K562 (cell line): ENCODE results near the gene ZNF236. TPM values are rescaled to one million over a fixed set of nuclear protein-coding genes. Genes with fewer than 3 reads are reported as not detected.
"Not testable (repeated sequence)": the region's sequence is repeated elsewhere in the genome, so short reads cannot be mapped to it uniquely, and the experiment has no call there.

Experiments
- ATAC-seq: fragments of 200-7000 bp; cut with Tn5 transposase; 3 replicates; pipeline ENCODE4 v1.9.1; 2020; ENCODE audit warnings: moderate library complexity
- BruUV-seq: library from RNA; stranded (reverse); fragments of 400-500 nt; replicated peaks from 2 replicates; lab custom pipeline; 2021; lab: Mats Ljungman, UMichigan
- CTCF ChIA-PET: fragments of 300-600 bp; formaldehyde crosslinking; extraction: SDS; loops from one replicate; lab custom pipeline; 2021; ENCODE audit warnings: low intra/inter-chr PET ratio; lab: Yijun Ruan, JAX
- POLR2A ChIA-PET: fragments of 300-600, 350-650 bp; sonication (Branson Sonifier 250); formaldehyde crosslinking; extraction: SDS; loops from one replicate; lab custom pipeline; 2021; ENCODE audit warnings: antibody characterized with exemption, inconsistent platforms; lab: Yijun Ruan, JAX
- DNase-seq, 4 experiments: peaks; one replicate each; pipeline versions ENCODE4 v3.0.0 to v3.0.0-alpha.2; 2011 to 2018; ENCODE audit warnings: low spot score in 3 of 4, mixed read lengths in 3 of 4; ENCODE audit errors: extremely low read depth in 1 of 4
- FAIRE-seq: peaks from 2 replicates; lab custom pipeline; 2011; peaks lifted over from hg19 to GRCh38; lab: Jason Lieb, UNC
- H2AFZ ChIP-seq: 2 replicates; pipeline ENCODE4 v1.6.0; 2011; ENCODE audit warnings: low read depth, low read length, control low read depth, inconsistent platforms
- H3K27ac ChIP-seq: fragments of 200-600 bp; 3 replicates; pipeline ENCODE4 v1.8.0; 2011; ENCODE audit warnings: low read depth, mild to moderate bottlenecking, control low read depth, inconsistent platforms, low read length, moderate library complexity, mixed read lengths; ENCODE audit errors: extremely low read depth
- H3K27me3 ChIP-seq, 2 experiments: fragments of 300-600 bp in 1 of 2; 2 replicates in 1 of 2; 3 replicates in 1 of 2; pipeline versions ENCODE4 v1.6.0 to v1.8.0; 2011; ENCODE audit warnings: inconsistent platforms in 2 of 2, low read length in 2 of 2, mild to moderate bottlenecking in 1 of 2, mixed read lengths in 1 of 2, moderate library complexity in 1 of 2; ENCODE audit not compliant: control insufficient read depth in 2 of 2, insufficient read depth in 2 of 2
- H3K36me3 ChIP-seq: fragments of 300-600 bp; 3 replicates; pipeline ENCODE4 v1.8.0; 2011; ENCODE audit warnings: mild to moderate bottlenecking, low read length, inconsistent platforms; ENCODE audit not compliant: control insufficient read depth, insufficient read depth
- H3K4me1 ChIP-seq, 2 experiments: fragments of 200-600 bp in 1 of 2; replicated peaks in 1 of 2; 2 replicates in 1 of 2; 3 replicates in 1 of 2; pipeline versions ENCODE4 v1.5.1 to v1.8.0; 2011; ENCODE audit warnings: inconsistent platforms in 2 of 2, low read length in 2 of 2, mild to moderate bottlenecking in 1 of 2, mixed read lengths in 1 of 2, moderate library complexity in 1 of 2; ENCODE audit not compliant: control insufficient read depth in 2 of 2, insufficient read depth in 2 of 2
- H3K4me2 ChIP-seq: 2 replicates; pipeline ENCODE4 v1.6.1; 2011; ENCODE audit warnings: low read length, control low read depth, inconsistent platforms, mixed read lengths; ENCODE audit not compliant: insufficient read depth
- H3K4me3 ChIP-seq: fragments of 200-600 bp; sonication (generic), shearing (Covaris generic); 2 replicates; pipeline ENCODE4 v1.5.1; 2016; ENCODE audit warnings: control low read depth, inconsistent platforms
- H3K79me2 ChIP-seq: fragments of 200-600 bp; 3 replicates; pipeline ENCODE4 v1.8.0; 2011; ENCODE audit warnings: low read length, inconsistent platforms; ENCODE audit not compliant: control insufficient read depth, insufficient read depth
- H3K9ac ChIP-seq, 2 experiments: 2 replicates each; pipeline versions ENCODE4 v1.6.0 to v1.6.1; 2011; ENCODE audit warnings: low read depth in 2 of 2, low read length in 2 of 2, control low read depth in 1 of 2, inconsistent platforms in 1 of 2, mild to moderate bottlenecking in 1 of 2, mixed read lengths in 1 of 2; ENCODE audit not compliant: insufficient read depth in 1 of 2
- H3K9me1 ChIP-seq: one replicate; pipeline ENCODE4 v1.6.0; 2011; ENCODE audit warnings: inconsistent platforms, mild to moderate bottlenecking, low read length, moderate library complexity; ENCODE audit not compliant: control insufficient read depth, insufficient read depth
- H3K9me3 ChIP-seq: replicated peaks from 2 replicates; pipeline ENCODE4 v1.5.1; 2011; ENCODE audit warnings: low read depth, low read length, inconsistent platforms; ENCODE audit not compliant: control insufficient read depth, insufficient read depth
- H4K20me1 ChIP-seq: replicated peaks from 2 replicates; pipeline ENCODE4 v1.6.1; 2011; ENCODE audit warnings: low read length, inconsistent platforms, mixed read lengths; ENCODE audit not compliant: control insufficient read depth, insufficient read depth
- EWSR1 ChIP-seq: fragments of 450-650 bp; IDR thresholded peaks from 2 replicates; pipeline ENCODE4 v1.6.1; 2018; ENCODE audit warnings: borderline replicate concordance, mild to moderate bottlenecking, low read depth, moderate library complexity; ENCODE audit not compliant: partially characterized antibody
- KAT8 ChIP-seq: fragments of 450-650 bp; IDR thresholded peaks from 2 replicates; pipeline ENCODE4 v1.6.1; 2016; ENCODE audit warnings: low read depth, mild to moderate bottlenecking
- MIER1 ChIP-seq: fragments of 450-650 bp; IDR thresholded peaks from 2 replicates; pipeline ENCODE4 v1.6.1; 2016; ENCODE audit warnings: antibody characterized with exemption, mild to moderate bottlenecking, low read depth
- RFX7 ChIP-seq: fragments of 250-450 bp; sonication (Bioruptor Pico); IDR thresholded peaks from 2 replicates; pipeline ENCODE4 v1.5.1; 2021; ENCODE audit warnings: mild to moderate bottlenecking
- SUPT5H ChIP-seq: fragments of 450-650 bp; IDR thresholded peaks from 2 replicates; pipeline ENCODE4 v1.6.1; 2016
- TRIM28 ChIP-seq: fragments of 450-650 bp; IDR thresholded peaks from 2 replicates; pipeline ENCODE4 v1.6.1; 2017
- ZNF134 ChIP-seq: fragments of 250-450 bp; sonication (Bioruptor Pico); conservative IDR thresholded peaks from 2 replicates; pipeline ENCODE4 v1.4.0; 2020
- ZNF3 ChIP-seq: fragments of 250-450 bp; sonication (Bioruptor Pico); IDR thresholded peaks from 2 replicates; pipeline ENCODE4 v1.5.0; 2021; ENCODE audit warnings: mild to moderate bottlenecking, moderate library complexity
- WGBS: fragments of 100-300 bp; shearing (Covaris generic); methylation state at CpG from one replicate; pipeline ENCODE4 v1.1.6; 2016; ENCODE audit warnings: low coverage, mixed read lengths; ENCODE audit not compliant: insufficient coverage; ENCODE audit errors: missing lambda C conversion rate; 5-methylcytosine and 5-hydroxymethylcytosine counted together
- in situ Hi-C: fragments of 300-500 bp; cut with MboI; formaldehyde crosslinking; loops from 4 replicates; pipeline ENCODE4 v1.15.0; 2018; ENCODE audit warnings: inconsistent platforms, mixed read lengths
- intact Hi-C: fragments of 100-400 bp; cut with micrococcal nuclease; formaldehyde crosslinking; loops from 2 replicates; pipeline ENCODE4 v1.14.2; 2022
- polyA plus RNA-seq, 8 experiments: library from polyadenylated mRNA; depleted of rRNA in 4 of 8; stranded (reverse) in 5 of 8; unstranded in 3 of 8; fragments of >200 nt; fragmentation: Nextera tagmentation in 2 of 8; fragmentation: Illumina TruSeq in 1 of 8; extraction: Ambion mirVana in 2 of 8; extraction: Trizol in 1 of 8; gene quantifications; 2 replicates each; pipeline versions ENCODE4 v1.2.1 to v1.2.3, GENCODE V29; 2011 to 2014; ENCODE audit warnings: inconsistent platforms in 1 of 8, missing spikeins in 1 of 8
- total RNA-seq, 7 experiments: library from RNA; depleted of rRNA in 6 of 7; stranded (reverse); fragments of >200 nt in 6 of 7; fragmentation: Illumina TruSeq in 2 of 7; extraction: Trizol in 2 of 7; gene quantifications; 2 replicates each; pipeline versions ENCODE4 v1.2.1 to v1.2.3, GENCODE V29; 2011 to 2021; ENCODE audit warnings: low replicate concordance in 1 of 7

ZNF236 gene
- total and polyA plus RNA-seq, 9 of the 15 experiments (the other 6 are each of a cell fraction or from before 2014, with no cell fraction given) = 0.35 to 8.7 (median 3.4) TPM

DNA sequence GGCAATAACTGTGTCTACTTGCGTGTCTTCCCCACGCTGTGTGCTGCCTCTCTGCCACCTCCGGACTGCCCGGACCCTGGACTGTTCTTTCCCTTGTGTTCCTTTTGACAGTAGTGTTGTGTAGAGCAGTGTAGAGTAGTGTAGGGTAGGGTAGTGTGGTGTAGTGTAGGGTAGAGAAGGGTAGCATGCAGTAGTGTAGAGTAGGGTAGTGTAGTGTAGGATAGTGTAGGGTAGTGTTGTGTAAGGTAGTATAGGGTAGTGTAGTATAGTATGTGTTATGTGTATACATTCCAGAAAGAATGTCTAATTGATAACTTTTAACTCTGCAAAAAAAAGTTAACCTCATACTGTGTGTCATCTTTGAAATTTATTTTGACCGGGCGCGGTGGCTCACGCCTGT, 49.7 kb upstream of the ZNF236 start:
- TF ChIP-seq RFX7 (CRISPR knock-in tag) = no peak
- no peak for TF ChIP-seq EWSR1
- no peak for TF ChIP-seq KAT8
- no peak for TF ChIP-seq ZNF134 (CRISPR knock-in tag)
- no peak for TF ChIP-seq ZNF3
- no peak for TF ChIP-seq SUPT5H
- TF ChIP-seq TRIM28 = no peak
- no peak for TF ChIP-seq MIER1
- CTCF ChIA-PET = no interaction called here
- BruUV-seq = no TSS peak
- in situ Hi-C loops = no loop called here
- Histone ChIP-seq H3K79me2 (no peaks in the 10 kb centered on the region), H3K4me2 (no peak overlapping the region), H3K9me3 (no peaks in the 10 kb centered on the region), H3K9ac (no peak overlapping the region), H2AFZ (no peak overlapping the region), H3K4me3 (no peak overlapping the region), H3K36me3 (no peaks in the 10 kb centered on the region), H3K27ac (no peak overlapping the region), H3K4me1 (no peaks in the 10 kb centered on the region), H3K9me1 (no peaks in the 10 kb centered on the region), H3K27me3 (peaks cover 9 to 39% of the 10 kb centered on the region in 2 experiments), H4K20me1 (no peaks in the 10 kb centered on the region)
- no peak for DNase-seq
- 23% methylated on average over 8 of the region's 8 CpGs for WGBS
- POLR2A ChIA-PET = no interaction called here
- no peak for FAIRE-seq
- ATAC-seq = no peak
- intact Hi-C loops = no loop called here

DNA sequence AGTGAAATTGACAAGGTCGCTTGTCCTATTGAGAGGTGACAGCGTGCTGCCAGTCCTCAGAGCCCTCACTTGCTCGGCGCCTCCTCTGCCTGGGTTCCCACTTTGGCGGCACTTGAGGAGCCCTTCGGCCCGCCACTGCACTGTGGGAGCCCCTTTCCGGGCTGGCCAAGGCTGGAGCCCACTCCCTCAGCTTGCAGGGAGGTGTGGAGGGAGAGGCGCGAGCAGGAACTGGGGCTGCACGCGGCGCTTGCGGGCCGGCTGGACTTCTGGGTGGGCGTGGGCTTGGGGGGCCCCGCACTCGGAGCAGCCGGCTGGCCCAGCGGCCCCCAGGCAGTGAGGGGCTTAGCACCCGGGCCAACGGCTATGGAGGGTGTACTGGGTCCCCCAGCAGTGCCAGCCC, 45.3 kb upstream of the ZNF236 start:
- H3K4me2 ChIP-seq, H3K36me3 ChIP-seq, H3K79me2 ChIP-seq, H3K9me1 ChIP-seq, H3K9me3 ChIP-seq, H3K4me1 ChIP-seq, CTCF ChIA-PET, intact Hi-C loops, in situ Hi-C loops, H2AFZ ChIP-seq, POLR2A ChIA-PET, DNase-seq, H3K27ac ChIP-seq, H3K4me3 ChIP-seq, BruUV-seq, ATAC-seq, H4K20me1 ChIP-seq, FAIRE-seq, H3K9ac ChIP-seq: not testable (repeated sequence)
- H3K27me3 ChIP-seq = peaks cover 7 to 41% of the 10 kb centered on the region in 2 experiments; a peak in 4 of 5 replicates
- 4% methylated on average over 4 of the region's 22 CpGs for WGBS
